Measurements from ENCODE around the gene IRF4.
A peak's percentile ranks its signal among the peaks of the same experiment; 100 is the strongest.

Gene IRF4

GRCh38 chr6:412146-412886, 20.8 kb downstream of the IRF4 start:
- Histone ChIP-seq H3K36me3 (replicated peaks; ENCODE audit: insufficient read depth, low read length) (peaks cover 30% of the 10 kb centered on the region), H3K9me3 (replicated peaks; ENCODE audit: insufficient read depth, low read length) (no peaks in the 10 kb centered on the region), H3K4me3 (ENCODE audit: low read length) (no peak overlapping the region), H3K4me2 (ENCODE audit: low read depth, low read length) (no peak overlapping the region), H3K27me3 (replicated peaks; ENCODE audit: insufficient read depth, low read length) (no peaks in the 10 kb centered on the region), H3K27ac (ENCODE audit: low read length) (0 out of 2 replicates have a peak overlapping the region, but pooled peaks have one; percentile 1), H2AFZ (ENCODE audit: low read length) (no peak overlapping the region), H3K9ac (ENCODE audit: low read length) (no peak overlapping the region), H3K79me2 (ENCODE audit: low read length) (peaks cover 16% of the 10 kb centered on the region), H3F3A (ENCODE audit: insufficient read depth, low read length) (peaks cover 89% of the 10 kb centered on the region), H4K20me1 (ENCODE audit: insufficient read depth, low read length) (peaks cover 47% of the 10 kb centered on the region), H3K9me2 (replicated peaks; ENCODE audit: insufficient read depth, low read length) (no peaks in the 10 kb centered on the region), H3K4me1 (ENCODE audit: low read length) (peaks cover 19% of the 10 kb centered on the region; the same call in 1 of the 2 replicates)
- TF ChIP-seq EZH2 (optimal IDR thresholded peaks at IDR 0.05; ENCODE audit: low read depth, low read length) = no peak
- TF ChIP-seq CTCF (IDR thresholded peaks at IDR 0.05; ENCODE audit: low read length) = no peak
- no peak for TF ChIP-seq EZH2phosphoT487 (IDR thresholded peaks at IDR 0.05; ENCODE audit: low read length)
- no peak for DNase-seq

- no peak overlapping the region; the same call in 1 of the 2 replicates for H3K27ac ChIP-seq (ENCODE audit: low read length)
- H3K79me2 ChIP-seq (ENCODE audit: low read length) = no peaks in the 10 kb centered on the region
- H3K4me2 ChIP-seq (ENCODE audit: low read depth, low read length) = no peak overlapping the region
Observed at GRCh38 chr6:414447-414846, 22.9 kb downstream of the IRF4 start.

GRCh38 chr6:415087-415486, 23.5 kb downstream of the IRF4 start:
- H3K9me3 ChIP-seq (replicated peaks; ENCODE audit: insufficient read depth, low read length) = no peaks in the 10 kb centered on the region
- H3K4me2 ChIP-seq (ENCODE audit: low read depth, low read length) = no peak overlapping the region
- H3K79me2 ChIP-seq (ENCODE audit: low read length) = no peaks in the 10 kb centered on the region
- peaks cover 20% of the 10 kb centered on the region for H4K20me1 ChIP-seq (ENCODE audit: insufficient read depth, low read length)
- no peak overlapping the region for H3K9ac ChIP-seq (ENCODE audit: low read length)
- no peaks in the 10 kb centered on the region for H3K9me2 ChIP-seq (replicated peaks; ENCODE audit: insufficient read depth, low read length)
- peak overlapping the region; percentile 28; the same call in 1 of the 2 replicates for H3K27ac ChIP-seq (ENCODE audit: low read length)
- peaks cover 61% of the 10 kb centered on the region for H3F3A ChIP-seq (ENCODE audit: insufficient read depth, low read length)
- no peak overlapping the region for H2AFZ ChIP-seq (ENCODE audit: low read length)
- no peak overlapping the region for H3K4me3 ChIP-seq (ENCODE audit: low read length)
- no peak for TF ChIP-seq EZH2 (optimal IDR thresholded peaks at IDR 0.05; ENCODE audit: low read depth, low read length)
- no peak for TF ChIP-seq CTCF (IDR thresholded peaks at IDR 0.05; ENCODE audit: low read length)
- TF ChIP-seq EZH2phosphoT487 (IDR thresholded peaks at IDR 0.05; ENCODE audit: low read length) = no peak
- no peak for DNase-seq
- H3K4me1 ChIP-seq (ENCODE audit: low read length) = peaks cover 19% of the 10 kb centered on the region; the same call in 1 of the 2 replicates
- H3K27me3 ChIP-seq (replicated peaks; ENCODE audit: insufficient read depth, low read length) = no peaks in the 10 kb centered on the region
- peaks cover 5% of the 10 kb centered on the region; the same call in 1 of the 2 replicates for H3K36me3 ChIP-seq (replicated peaks; ENCODE audit: insufficient read depth, low read length)

More at GRCh38 chr6:414447-414846, 22.9 kb downstream of the IRF4 start:
- Histone ChIP-seq H3K36me3 (replicated peaks; ENCODE audit: insufficient read depth, low read length) (peaks cover 10% of the 10 kb centered on the region; the same call in 1 of the 2 replicates), H3F3A (ENCODE audit: insufficient read depth, low read length) (peaks cover 68% of the 10 kb centered on the region), H3K9me3 (replicated peaks; ENCODE audit: insufficient read depth, low read length) (no peaks in the 10 kb centered on the region), H3K9ac (ENCODE audit: low read length) (no peak overlapping the region), H4K20me1 (ENCODE audit: insufficient read depth, low read length) (peaks cover 26% of the 10 kb centered on the region), H2AFZ (ENCODE audit: low read length) (no peak overlapping the region), H3K4me1 (ENCODE audit: low read length) (peaks cover 19% of the 10 kb centered on the region; the same call in 1 of the 2 replicates), H3K9me2 (replicated peaks; ENCODE audit: insufficient read depth, low read length) (no peaks in the 10 kb centered on the region), H3K4me3 (ENCODE audit: low read length) (no peak overlapping the region), H3K27me3 (replicated peaks; ENCODE audit: insufficient read depth, low read length) (no peaks in the 10 kb centered on the region)
- no peak for DNase-seq
- no peak for TF ChIP-seq EZH2 (optimal IDR thresholded peaks at IDR 0.05; ENCODE audit: low read depth, low read length)
- no peak for TF ChIP-seq CTCF (IDR thresholded peaks at IDR 0.05; ENCODE audit: low read length)
- no peak for TF ChIP-seq EZH2phosphoT487 (IDR thresholded peaks at IDR 0.05; ENCODE audit: low read length)

Data from MM.1S (cell line).